ENCODE measurements around the gene SLC25A52. TPM values are rescaled to one million over a fixed set of nuclear protein-coding genes. Genes with fewer than 3 reads are reported as not detected.

Gene SLC25A52
- total and polyA plus RNA-seq, 12 donors, result 0.21 TPM; not detected in 10

DNA sequence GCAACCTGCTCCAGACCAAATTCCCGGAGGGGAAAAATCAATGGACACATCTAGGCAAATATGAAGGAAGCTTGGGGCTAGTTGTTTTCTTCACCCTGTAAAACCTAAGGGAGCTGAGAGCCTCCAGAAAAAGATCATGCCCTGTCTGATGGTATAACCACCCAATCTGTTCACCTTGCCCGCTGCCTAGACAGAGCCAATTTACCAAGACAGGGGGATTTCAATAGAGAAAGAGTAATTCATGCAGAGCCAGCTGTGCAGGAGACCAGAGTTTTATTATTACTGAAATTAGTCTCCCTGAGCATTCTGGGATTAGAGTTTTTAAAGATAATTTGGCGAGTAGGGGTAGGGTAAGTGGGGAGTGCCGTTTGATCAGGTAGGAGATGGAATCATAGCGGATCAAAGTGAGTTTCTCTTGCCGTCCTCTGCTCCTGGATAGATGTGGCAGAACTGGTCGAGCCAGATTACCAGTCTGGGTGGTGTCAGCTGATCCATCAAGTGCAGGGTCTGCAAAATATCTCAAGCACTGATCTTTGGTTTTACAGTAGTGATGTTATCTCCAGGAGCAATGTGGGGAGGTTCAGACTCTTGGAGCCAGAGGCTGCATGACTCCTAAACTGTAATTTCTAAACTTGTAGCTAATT lies 41.2 kb downstream of the SLC25A52 start:
- H3K9me3 ChIP-seq, result peaks cover 0 to 11% (median 0%) of the 10 kb centered on the region in 11 donors
- peaks cover 0 to 20% (median 8%) of the 10 kb centered on the region in 9 donors for H3K4me1 ChIP-seq
- H3K27me3 ChIP-seq, result peaks cover 0 to 20% (median 0%) of the 10 kb centered on the region in 7 donors
- H3K27ac ChIP-seq, result no peak overlapping the region
- no peak overlapping the region for H3K4me3 ChIP-seq
- ATAC-seq, result no peak
- WGBS, 2 donors, result 88 to 90% methylated on average over 7 of the region's 7 CpGs
- TF ChIP-seq, protein P1, sequence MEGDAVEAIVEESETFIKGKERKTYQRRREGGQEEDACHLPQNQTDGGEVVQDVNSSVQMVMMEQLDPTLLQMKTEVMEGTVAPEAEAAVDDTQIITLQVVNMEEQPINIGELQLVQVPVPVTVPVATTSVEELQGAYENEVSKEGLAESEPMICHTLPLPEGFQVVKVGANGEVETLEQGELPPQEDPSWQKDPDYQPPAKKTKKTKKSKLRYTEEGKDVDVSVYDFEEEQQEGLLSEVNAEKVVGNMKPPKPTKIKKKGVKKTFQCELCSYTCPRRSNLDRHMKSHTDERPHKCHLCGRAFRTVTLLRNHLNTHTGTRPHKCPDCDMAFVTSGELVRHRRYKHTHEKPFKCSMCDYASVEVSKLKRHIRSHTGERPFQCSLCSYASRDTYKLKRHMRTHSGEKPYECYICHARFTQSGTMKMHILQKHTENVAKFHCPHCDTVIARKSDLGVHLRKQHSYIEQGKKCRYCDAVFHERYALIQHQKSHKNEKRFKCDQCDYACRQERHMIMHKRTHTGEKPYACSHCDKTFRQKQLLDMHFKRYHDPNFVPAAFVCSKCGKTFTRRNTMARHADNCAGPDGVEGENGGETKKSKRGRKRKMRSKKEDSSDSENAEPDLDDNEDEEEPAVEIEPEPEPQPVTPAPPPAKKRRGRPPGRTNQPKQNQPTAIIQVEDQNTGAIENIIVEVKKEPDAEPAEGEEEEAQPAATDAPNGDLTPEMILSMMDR (IDR thresholded peaks at IDR 0.05), result no peak
- no peak for DNase-seq
- no peaks in the 10 kb centered on the region for H3K36me3 ChIP-seq
- intact Hi-C loops (cut with DNase I), result loop anchor here in 7 of 10 donors (5.0 to 10.0 kb wide), 3 partner anchors 162 to 725 kb away; no protein-coding TSS in a partner anchor

DNA sequence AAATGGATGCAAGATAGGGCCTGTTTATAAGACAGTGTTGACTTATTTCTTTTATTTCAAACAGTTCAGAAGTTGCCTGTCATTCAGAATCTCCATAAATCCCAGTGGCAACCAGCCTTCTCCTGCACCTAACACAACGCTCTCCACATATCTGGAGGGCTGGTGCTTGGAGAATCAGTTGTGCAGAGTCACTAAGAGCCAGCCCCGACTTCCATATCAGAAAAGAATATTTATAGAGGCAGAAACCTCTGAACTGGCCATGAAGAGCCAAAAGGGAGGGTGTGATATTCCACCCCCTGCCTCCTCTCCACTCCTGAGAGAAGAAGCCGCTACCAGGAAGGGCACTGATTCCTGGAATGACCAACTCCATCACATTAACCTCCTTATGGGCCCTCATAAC lies 42.3 kb downstream of the SLC25A52 start:
- DNase-seq, result no peak
- peaks cover 0 to 11% (median 0%) of the 10 kb centered on the region in 11 donors for H3K9me3 ChIP-seq
- H3K27ac ChIP-seq, result no peak overlapping the region
- WGBS, 2 donors, result 52 to 56% methylated on average over 3 of the region's 3 CpGs
- no peak overlapping the region for H3K4me3 ChIP-seq
- H3K4me1 ChIP-seq, result peaks cover 0 to 9% (median 0%) of the 10 kb centered on the region in 9 donors
- peak in 3 of 8 donors; percentile 23 to 47 (median 26) for ATAC-seq
- H3K27me3 ChIP-seq, result peaks cover 0 to 9% (median 0%) of the 10 kb centered on the region in 7 donors
- TF ChIP-seq, protein P1 (IDR thresholded peaks at IDR 0.05), result no peak
- no peaks in the 10 kb centered on the region for H3K36me3 ChIP-seq
- intact Hi-C loops (cut with DNase I), result no loop called here

DNA sequence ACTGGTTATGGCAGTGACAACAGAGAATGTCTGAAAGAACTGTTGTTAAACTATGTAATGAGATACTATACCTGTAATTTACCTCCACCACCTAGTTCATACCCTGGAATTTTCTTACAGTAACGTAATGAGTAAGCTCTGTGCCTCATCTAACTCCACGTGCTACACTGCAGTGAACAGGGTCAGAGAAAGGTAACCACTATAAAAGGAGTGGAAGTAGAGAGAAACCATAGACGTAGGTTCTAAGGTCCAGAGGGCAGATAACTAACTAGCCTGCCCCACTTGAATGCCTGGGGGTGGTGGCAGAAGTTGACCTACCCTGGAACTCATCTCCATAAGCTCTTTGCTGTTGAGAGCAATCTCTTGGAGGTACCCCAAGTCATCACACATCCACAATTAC lies 44.3 kb downstream of the SLC25A52 start:
- Histone ChIP-seq H3K27me3 (no peaks in the 10 kb centered on the region), H3K36me3 (no peaks in the 10 kb centered on the region), H3K4me3 (no peak overlapping the region), H3K4me1 (peaks cover 0 to 9% (median 0%) of the 10 kb centered on the region in 9 donors), H3K27ac (no peak overlapping the region), H3K9me3 (peaks cover 0 to 11% (median 0%) of the 10 kb centered on the region in 11 donors)
- WGBS, 2 donors, result 64 to 67% methylated on average over 3 of the region's 3 CpGs
- DNase-seq (no peak), ATAC-seq (no peak)
- intact Hi-C loops (cut with DNase I), result no loop called here
- TF ChIP-seq, protein P1 (IDR thresholded peaks at IDR 0.05), result no peak

DNA sequence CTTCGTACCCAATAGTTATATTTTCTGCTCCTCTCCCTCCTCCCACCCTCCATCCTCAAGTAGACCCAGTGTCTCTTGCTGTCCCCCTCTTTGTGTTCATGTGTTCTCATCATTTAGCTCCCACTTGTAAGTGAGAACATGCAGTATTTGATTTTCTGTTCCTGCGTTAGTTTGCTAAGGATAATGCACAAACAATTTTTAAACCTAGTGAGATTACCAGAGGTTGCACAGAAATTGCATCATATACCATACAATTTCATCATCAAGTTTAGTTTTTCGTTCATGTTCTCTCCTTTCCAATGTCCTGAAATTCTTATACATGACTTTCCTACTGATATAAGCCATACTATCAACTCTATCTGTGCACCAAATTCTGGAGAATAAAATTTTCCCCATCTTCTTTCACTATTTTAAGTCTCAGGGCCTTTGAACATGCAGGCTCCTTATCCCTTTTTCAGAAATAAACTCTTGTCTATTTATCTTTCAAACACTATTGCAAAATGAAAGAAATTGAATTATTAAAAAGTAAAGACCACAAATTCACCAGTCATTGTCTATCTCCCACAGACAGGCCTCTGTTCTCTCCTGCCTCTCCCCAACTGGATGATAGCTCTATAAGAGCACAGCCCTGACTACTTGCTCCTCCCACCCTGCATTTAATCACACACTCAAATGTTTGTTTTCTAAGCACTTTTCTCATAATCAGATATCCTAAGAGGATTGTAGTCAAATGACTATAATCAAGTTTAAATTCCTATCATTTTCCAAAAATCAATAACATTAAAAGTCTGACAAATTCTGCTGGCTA lies 49.1 kb downstream of the SLC25A52 start:
- 86 to 89% methylated on average over 3 of the region's 3 CpGs for WGBS, 2 donors
- Histone ChIP-seq H3K4me3 (no peak overlapping the region), H3K27ac (no peak overlapping the region), H3K36me3 (no peaks in the 10 kb centered on the region), H3K27me3 (no peaks in the 10 kb centered on the region), H3K9me3 (no peaks in the 10 kb centered on the region), H3K4me1 (no peaks in the 10 kb centered on the region)
- intact Hi-C loops (cut with DNase I), result no loop called here
- ATAC-seq, result no peak
- TF ChIP-seq, protein P1 (IDR thresholded peaks at IDR 0.05), result no peak
- DNase-seq, result no peak

Measured in heart right ventricle (tissue), 16 donors.